Measurements from ENCODE around the gene GALNT16.

DNA sequence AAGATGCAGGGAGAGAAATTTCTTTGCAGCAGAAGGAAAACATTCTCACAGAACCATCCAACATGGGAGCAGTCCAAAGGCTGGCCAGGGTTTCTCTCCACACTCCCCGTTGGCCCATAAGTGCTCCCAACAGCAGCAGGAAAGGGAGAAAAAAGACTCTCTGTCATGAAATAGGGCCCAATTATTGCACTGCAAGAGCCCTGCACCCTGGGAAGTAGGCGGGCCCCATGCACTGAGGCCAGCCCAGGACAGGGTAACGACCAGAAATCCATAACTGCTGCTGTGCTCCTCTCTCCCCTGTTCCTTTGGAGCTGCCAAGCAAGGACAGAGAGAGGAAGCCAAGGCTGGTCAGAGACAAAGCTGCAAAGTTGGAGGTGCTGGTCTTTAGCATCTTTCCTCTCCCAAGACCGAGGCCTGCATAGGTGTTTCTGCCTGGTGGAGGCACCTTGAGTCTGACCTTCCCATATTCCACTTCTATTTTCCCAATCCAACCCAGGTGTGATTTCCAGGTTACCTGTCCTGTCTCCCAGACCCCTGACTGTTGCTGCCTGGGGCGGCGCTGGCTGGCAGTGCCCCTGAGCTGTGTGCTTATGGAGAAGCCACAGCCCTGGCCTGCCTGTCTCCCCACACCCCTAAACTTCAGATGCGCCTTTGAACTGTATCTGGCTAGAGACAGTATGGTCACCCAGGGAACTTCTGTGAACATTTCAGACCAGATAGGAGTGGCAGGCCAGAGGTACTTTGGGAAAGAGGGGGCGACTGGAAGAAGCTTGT is 6.8 kb downstream of the GALNT16 start:
- TF ChIP-seq POLR2A (IDR thresholded peaks at IDR 0.05; ENCODE audit: extremely low read depth, insufficient read length), result no peak
- TF ChIP-seq, protein P1, sequence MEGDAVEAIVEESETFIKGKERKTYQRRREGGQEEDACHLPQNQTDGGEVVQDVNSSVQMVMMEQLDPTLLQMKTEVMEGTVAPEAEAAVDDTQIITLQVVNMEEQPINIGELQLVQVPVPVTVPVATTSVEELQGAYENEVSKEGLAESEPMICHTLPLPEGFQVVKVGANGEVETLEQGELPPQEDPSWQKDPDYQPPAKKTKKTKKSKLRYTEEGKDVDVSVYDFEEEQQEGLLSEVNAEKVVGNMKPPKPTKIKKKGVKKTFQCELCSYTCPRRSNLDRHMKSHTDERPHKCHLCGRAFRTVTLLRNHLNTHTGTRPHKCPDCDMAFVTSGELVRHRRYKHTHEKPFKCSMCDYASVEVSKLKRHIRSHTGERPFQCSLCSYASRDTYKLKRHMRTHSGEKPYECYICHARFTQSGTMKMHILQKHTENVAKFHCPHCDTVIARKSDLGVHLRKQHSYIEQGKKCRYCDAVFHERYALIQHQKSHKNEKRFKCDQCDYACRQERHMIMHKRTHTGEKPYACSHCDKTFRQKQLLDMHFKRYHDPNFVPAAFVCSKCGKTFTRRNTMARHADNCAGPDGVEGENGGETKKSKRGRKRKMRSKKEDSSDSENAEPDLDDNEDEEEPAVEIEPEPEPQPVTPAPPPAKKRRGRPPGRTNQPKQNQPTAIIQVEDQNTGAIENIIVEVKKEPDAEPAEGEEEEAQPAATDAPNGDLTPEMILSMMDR (IDR thresholded peaks at IDR 0.05; ENCODE audit: low read depth, low read length), result no peak
- no peak for TF ChIP-seq MYC (IDR thresholded peaks at IDR 0.05; ENCODE audit: low read depth, low read length)
- TF ChIP-seq, protein P2, sequence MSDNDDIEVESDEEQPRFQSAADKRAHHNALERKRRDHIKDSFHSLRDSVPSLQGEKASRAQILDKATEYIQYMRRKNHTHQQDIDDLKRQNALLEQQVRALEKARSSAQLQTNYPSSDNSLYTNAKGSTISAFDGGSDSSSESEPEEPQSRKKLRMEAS (IDR thresholded peaks at IDR 0.05; ENCODE audit: low read depth, low read length), result no peak

Measured in NB4 (cell line).